HepG2 (cell line): ENCODE results near the gene DCDC2. TPM values are rescaled to one million over a fixed set of nuclear protein-coding genes. Genes with fewer than 3 reads are reported as not detected.

ENCODE experiments used
- ELF3 ChIP-seq: IDR thresholded peaks from 2 replicates; pipeline ENCODE4 v1.6.1; 2016; ENCODE audit warnings: missing genetic modification reagents, missing compliant biosample characterization
- FOXO1 ChIP-seq: sonication (generic); formaldehyde crosslinking; IDR thresholded peaks from 2 replicates; pipeline ENCODE4 v1.4.0; 2020; ENCODE audit warnings: missing genetic modification reagents
- GATA4 ChIP-seq: sonication (generic); IDR thresholded peaks from 2 replicates; pipeline ENCODE4 v1.6.1; 2016; ENCODE audit warnings: antibody characterized with exemption, low read depth, borderline replicate concordance
- HDAC1 ChIP-seq: sonication (generic); formaldehyde crosslinking; IDR thresholded peaks from 2 replicates; pipeline ENCODE4 v1.5.1; 2020; ENCODE audit warnings: mild to moderate bottlenecking, missing genetic modification reagents
- HNF1A ChIP-seq, 2 experiments: sonication (generic) in 1 of 2; formaldehyde crosslinking in 1 of 2; IDR thresholded peaks; 2 replicates each; pipeline versions ENCODE4 v1.4.0 to v1.6.1; 2016 to 2020; ENCODE audit warnings: borderline replicate concordance in 1 of 2, low read depth in 1 of 2, mild to moderate bottlenecking in 1 of 2, missing genetic modification reagents in 1 of 2
- HNRNPL ChIP-seq: fragments of 200-400 bp; formaldehyde crosslinking; IDR thresholded peaks from 2 replicates; pipeline ENCODE4 v1.6.1; 2017; ENCODE audit warnings: mild to moderate bottlenecking, low read depth, low read length
- IKZF5 ChIP-seq: IDR thresholded peaks from 2 replicates; pipeline ENCODE4 v1.6.1; 2018; ENCODE audit warnings: missing genetic modification reagents, mild to moderate bottlenecking, missing compliant biosample characterization
- ISL2 ChIP-seq: sonication (generic); formaldehyde crosslinking; IDR thresholded peaks from 2 replicates; pipeline ENCODE4 v1.5.0; 2020; ENCODE audit warnings: missing genetic modification reagents
- MBNL3 ChIP-seq: fragments of 250-450 bp; sonication (Bioruptor Pico); conservative IDR thresholded peaks from 2 replicates; pipeline ENCODE4 v1.8.0; 2022; ENCODE audit warnings: mild to moderate bottlenecking, inconsistent platforms
- MXD4 ChIP-seq: IDR thresholded peaks from 2 replicates; pipeline ENCODE4 v1.6.1; 2016; ENCODE audit warnings: mild to moderate bottlenecking, missing biosample characterization, missing genetic modification reagents
- NCOA2 ChIP-seq: sonication (generic); formaldehyde crosslinking; IDR thresholded peaks from 2 replicates; pipeline ENCODE4 v1.8.0; 2022; ENCODE audit warnings: inconsistent platforms
- NR2F2 ChIP-seq: IDR thresholded peaks from 2 replicates; pipeline ENCODE4 v1.6.1; 2012; ENCODE audit warnings: low read depth, inconsistent platforms, borderline replicate concordance
- RARA ChIP-seq: IDR thresholded peaks from 2 replicates; pipeline ENCODE4 v1.6.1; 2016; ENCODE audit warnings: missing genetic modification reagents, missing compliant biosample characterization
- ZNF274 ChIP-seq: sonication (generic); formaldehyde crosslinking; IDR thresholded peaks from 2 replicates; pipeline ENCODE4 v1.5.1; 2020; ENCODE audit warnings: mild to moderate bottlenecking, missing genetic modification reagents
- ZSCAN29 ChIP-seq: sonication (generic); formaldehyde crosslinking; conservative IDR thresholded peaks from 2 replicates; pipeline ENCODE4 v1.4.0; 2020; ENCODE audit warnings: mild to moderate bottlenecking, missing genetic modification reagents
- polyA plus RNA-seq, 8 experiments: library from polyadenylated mRNA; depleted of rRNA in 3 of 8; stranded (reverse) in 7 of 8; unstranded in 1 of 8; fragments of >200 nt; fragmentation: Illumina TruSeq in 4 of 8; extraction: Trizol in 4 of 8; gene quantifications; 2 replicates each; pipeline versions ENCODE4 v1.2.1 to v1.2.3, GENCODE V29; 2011 to 2016; ENCODE audit warnings: low read depth in 4 of 8, missing spikeins in 1 of 8, mixed read lengths in 1 of 8; ENCODE audit not compliant: insufficient read depth in 1 of 8
- total RNA-seq, 5 experiments: library from RNA; depleted of rRNA; stranded (reverse); fragments of >200 nt; fragmentation: Illumina TruSeq; extraction: Trizol; gene quantifications; 2 replicates each; pipeline ENCODE4 v1.2.3, GENCODE V29; 2016; ENCODE audit warnings: low read depth in 1 of 5
- TF ChIP-seq, protein P1 (sequence below): sonication (generic); formaldehyde crosslinking; IDR thresholded peaks from 2 replicates; pipeline ENCODE4 v1.4.0; 2020; ENCODE audit warnings: missing genetic modification reagents
- TF ChIP-seq, protein P2 (sequence below): sonication (generic); formaldehyde crosslinking; IDR thresholded peaks from 2 replicates; pipeline ENCODE4 v1.4.0; 2020; ENCODE audit warnings: missing genetic modification reagents

Gene DCDC2
- total and polyA plus RNA-seq, 2 of the 13 experiments (the other 11 are each of a cell fraction or from before 2014, with no cell fraction given) = 9.0 to 36.2 TPM

GRCh38 chr6:24323632-24324337 lies 34.1 kb downstream of the DCDC2 start (continued):
- TF ChIP-seq ZSCAN29 (peak; percentile 73; the same call in 1 of the 2 replicates), IKZF5 (CRISPR knock-in tag) (peak; percentile 34; the same call in 1 of the 2 replicates), HNF1A (IDR thresholded peaks at IDR 0.05; ENCODE audit: low read depth) (peak; percentile 73), HNF1A (CRISPR knock-in tag; IDR thresholded peaks at IDR 0.05; ENCODE audit: borderline replicate concordance) (peak; percentile 58; the same call in 1 of the 2 replicates), ISL2 (CRISPR knock-in tag) (peak; percentile 64), NR2F2 (peak; percentile 58; the same call in 1 of the 2 replicates), HNRNPL (no peak), ELF3 (CRISPR knock-in tag) (peak; percentile 42; the same call in 1 of the 2 replicates), RARA (CRISPR knock-in tag) (peak; percentile 83), FOXO1 (CRISPR knock-in tag) (peak; percentile 55; the same call in 1 of the 2 replicates), ZNF274 (CRISPR knock-in tag) (no peak), MBNL3 (no peak), MXD4 (CRISPR knock-in tag) (0 out of 2 replicates have a peak, but pooled peaks have one; percentile 56), GATA4 (peak; percentile 67; the same call in 1 of the 2 replicates), NCOA2 (CRISPR knock-in tag) (peak; percentile 82), HDAC1 (0 out of 2 replicates have a peak, but pooled peaks have one; percentile 41)
- TF ChIP-seq, protein P1, sequence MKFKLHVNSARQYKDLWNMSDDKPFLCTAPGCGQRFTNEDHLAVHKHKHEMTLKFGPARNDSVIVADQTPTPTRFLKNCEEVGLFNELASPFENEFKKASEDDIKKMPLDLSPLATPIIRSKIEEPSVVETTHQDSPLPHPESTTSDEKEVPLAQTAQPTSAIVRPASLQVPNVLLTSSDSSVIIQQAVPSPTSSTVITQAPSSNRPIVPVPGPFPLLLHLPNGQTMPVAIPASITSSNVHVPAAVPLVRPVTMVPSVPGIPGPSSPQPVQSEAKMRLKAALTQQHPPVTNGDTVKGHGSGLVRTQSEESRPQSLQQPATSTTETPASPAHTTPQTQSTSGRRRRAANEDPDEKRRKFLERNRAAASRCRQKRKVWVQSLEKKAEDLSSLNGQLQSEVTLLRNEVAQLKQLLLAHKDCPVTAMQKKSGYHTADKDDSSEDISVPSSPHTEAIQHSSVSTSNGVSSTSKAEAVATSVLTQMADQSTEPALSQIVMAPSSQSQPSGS (CRISPR knock-in tag) = peak; percentile 84
- TF ChIP-seq, protein P2, sequence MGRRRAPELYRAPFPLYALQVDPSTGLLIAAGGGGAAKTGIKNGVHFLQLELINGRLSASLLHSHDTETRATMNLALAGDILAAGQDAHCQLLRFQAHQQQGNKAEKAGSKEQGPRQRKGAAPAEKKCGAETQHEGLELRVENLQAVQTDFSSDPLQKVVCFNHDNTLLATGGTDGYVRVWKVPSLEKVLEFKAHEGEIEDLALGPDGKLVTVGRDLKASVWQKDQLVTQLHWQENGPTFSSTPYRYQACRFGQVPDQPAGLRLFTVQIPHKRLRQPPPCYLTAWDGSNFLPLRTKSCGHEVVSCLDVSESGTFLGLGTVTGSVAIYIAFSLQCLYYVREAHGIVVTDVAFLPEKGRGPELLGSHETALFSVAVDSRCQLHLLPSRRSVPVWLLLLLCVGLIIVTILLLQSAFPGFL (CRISPR knock-in tag) = no peak
